Chondrocyte (in vitro differentiated cells): ENCODE measurements around the gene TMEM222. TPM values are rescaled to one million over a fixed set of nuclear protein-coding genes. Genes with fewer than 3 reads are reported as not detected.

ENCODE experiments used
- DNase-seq: peaks from one replicate; pipeline ENCODE4 v3.0.0; 2021; ENCODE audit warnings: mixed read lengths, low spot score
- H3K27ac Mint-ChIP-seq: one replicate; pipeline ENCODE4 v1.8.0; 2021; ENCODE audit warnings: mild to moderate bottlenecking, moderate library complexity, mixed read lengths; ENCODE audit not compliant: unreplicated experiment
- H3K27me3 Mint-ChIP-seq: 2 replicates; pipeline ENCODE4 v1.8.0; 2021; ENCODE audit warnings: low read depth, mixed read lengths
- H3K36me3 Mint-ChIP-seq: 2 replicates; pipeline ENCODE4 v1.8.0; 2021; ENCODE audit warnings: low read depth, mixed read lengths
- H3K4me1 Mint-ChIP-seq: 2 replicates; pipeline ENCODE4 v1.8.0; 2021; ENCODE audit warnings: low read depth, mild to moderate bottlenecking, mixed read lengths
- H3K4me3 Mint-ChIP-seq: one replicate; pipeline ENCODE4 v1.8.0; 2021; ENCODE audit warnings: mild to moderate bottlenecking, moderate library complexity, mixed read lengths; ENCODE audit not compliant: unreplicated experiment
- H3K9me3 Mint-ChIP-seq: 2 replicates; pipeline ENCODE4 v1.8.0; 2021; ENCODE audit warnings: low read depth, mixed read lengths
- total RNA-seq: library from RNA; stranded (reverse); gene quantifications from 3 replicates; pipeline ENCODE4 v1.2.1, GENCODE V29; 2021
- TF ChIP-seq, protein P1 (sequence below): fragments of 200-600 bp; sonication (generic); IDR thresholded peaks from 2 replicates; pipeline ENCODE4 v1.5.0; 2021; ENCODE audit warnings: antibody characterized with exemption, mild to moderate bottlenecking, moderate library complexity

TMEM222 gene
- total RNA-seq, 1 donor from 2014 or later: 34.6 TPM

DNA sequence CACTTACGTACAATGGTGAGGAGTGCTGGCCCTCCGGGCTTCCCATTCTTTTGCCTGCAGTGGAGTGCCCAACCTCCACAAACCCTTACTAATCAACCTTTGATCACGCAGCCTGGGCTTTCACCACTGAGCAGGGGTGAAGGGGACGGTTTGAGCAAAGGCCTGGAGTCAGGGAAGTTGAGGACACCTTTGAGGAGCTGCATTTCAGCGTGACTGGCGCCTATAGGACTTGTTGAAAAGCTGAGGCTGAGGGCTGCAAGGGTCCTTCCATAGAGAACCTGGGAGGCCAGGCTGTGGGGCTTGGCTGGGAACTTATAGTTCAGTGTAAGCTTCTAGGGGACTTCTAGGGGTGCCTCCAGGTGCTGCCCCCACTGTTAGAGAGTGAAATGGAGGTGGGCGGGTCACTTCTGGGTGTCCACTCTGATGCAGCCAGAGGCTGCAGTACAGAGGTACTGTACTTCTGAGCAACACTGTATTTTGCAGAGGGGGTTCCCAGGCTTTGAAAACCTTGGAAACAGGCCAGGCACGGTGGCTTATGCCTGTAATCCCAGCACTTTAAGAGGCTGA lies 29.7 kb downstream of the TMEM222 start:
- peaks cover 11% of the 10 kb centered on the region for H3K36me3 Mint-ChIP-seq
- H3K27me3 Mint-ChIP-seq: no peaks in the 10 kb centered on the region
- TF ChIP-seq, protein P1, sequence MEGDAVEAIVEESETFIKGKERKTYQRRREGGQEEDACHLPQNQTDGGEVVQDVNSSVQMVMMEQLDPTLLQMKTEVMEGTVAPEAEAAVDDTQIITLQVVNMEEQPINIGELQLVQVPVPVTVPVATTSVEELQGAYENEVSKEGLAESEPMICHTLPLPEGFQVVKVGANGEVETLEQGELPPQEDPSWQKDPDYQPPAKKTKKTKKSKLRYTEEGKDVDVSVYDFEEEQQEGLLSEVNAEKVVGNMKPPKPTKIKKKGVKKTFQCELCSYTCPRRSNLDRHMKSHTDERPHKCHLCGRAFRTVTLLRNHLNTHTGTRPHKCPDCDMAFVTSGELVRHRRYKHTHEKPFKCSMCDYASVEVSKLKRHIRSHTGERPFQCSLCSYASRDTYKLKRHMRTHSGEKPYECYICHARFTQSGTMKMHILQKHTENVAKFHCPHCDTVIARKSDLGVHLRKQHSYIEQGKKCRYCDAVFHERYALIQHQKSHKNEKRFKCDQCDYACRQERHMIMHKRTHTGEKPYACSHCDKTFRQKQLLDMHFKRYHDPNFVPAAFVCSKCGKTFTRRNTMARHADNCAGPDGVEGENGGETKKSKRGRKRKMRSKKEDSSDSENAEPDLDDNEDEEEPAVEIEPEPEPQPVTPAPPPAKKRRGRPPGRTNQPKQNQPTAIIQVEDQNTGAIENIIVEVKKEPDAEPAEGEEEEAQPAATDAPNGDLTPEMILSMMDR: no peak
- no peak overlapping the region for H3K4me3 Mint-ChIP-seq
- no peak overlapping the region for H3K27ac Mint-ChIP-seq
- no peak for DNase-seq
- peaks cover 8% of the 10 kb centered on the region for H3K4me1 Mint-ChIP-seq
- H3K9me3 Mint-ChIP-seq: no peaks in the 10 kb centered on the region

GRCh38 chr1:27353166-27353565 lies 31.2 kb downstream of the TMEM222 start:
- DNase-seq: no peak
- Mint-ChIP-seq H3K4me1 (peaks cover 3% of the 10 kb centered on the region), H3K4me3 (no peak overlapping the region), H3K27ac (no peak overlapping the region), H3K9me3 (no peaks in the 10 kb centered on the region), H3K27me3 (no peaks in the 10 kb centered on the region), H3K36me3 (peaks cover 14% of the 10 kb centered on the region)
- TF ChIP-seq, protein P1: no peak

GRCh38 chr1:27353629-27354028 lies 31.7 kb downstream of the TMEM222 start:
- peaks cover 3% of the 10 kb centered on the region for H3K4me1 Mint-ChIP-seq
- H3K9me3 Mint-ChIP-seq: no peaks in the 10 kb centered on the region
- no peak overlapping the region for H3K27ac Mint-ChIP-seq
- TF ChIP-seq, protein P1: no peak
- no peak for DNase-seq
- no peaks in the 10 kb centered on the region for H3K27me3 Mint-ChIP-seq
- peaks cover 14% of the 10 kb centered on the region for H3K36me3 Mint-ChIP-seq
- H3K4me3 Mint-ChIP-seq: no peak overlapping the region

- H3K4me3 Mint-ChIP-seq: no peak overlapping the region
- TF ChIP-seq, protein P1: no peak
- H3K9me3 Mint-ChIP-seq: no peaks in the 10 kb centered on the region
- no peaks in the 10 kb centered on the region for H3K27me3 Mint-ChIP-seq
- peaks cover 3% of the 10 kb centered on the region for H3K4me1 Mint-ChIP-seq
- no peak for DNase-seq
- H3K27ac Mint-ChIP-seq: no peak overlapping the region
- peaks cover 30% of the 10 kb centered on the region for H3K36me3 Mint-ChIP-seq
These were observed 33.7 kb downstream of the TMEM222 start for GRCh38 chr1:27355683-27356082.

DNA sequence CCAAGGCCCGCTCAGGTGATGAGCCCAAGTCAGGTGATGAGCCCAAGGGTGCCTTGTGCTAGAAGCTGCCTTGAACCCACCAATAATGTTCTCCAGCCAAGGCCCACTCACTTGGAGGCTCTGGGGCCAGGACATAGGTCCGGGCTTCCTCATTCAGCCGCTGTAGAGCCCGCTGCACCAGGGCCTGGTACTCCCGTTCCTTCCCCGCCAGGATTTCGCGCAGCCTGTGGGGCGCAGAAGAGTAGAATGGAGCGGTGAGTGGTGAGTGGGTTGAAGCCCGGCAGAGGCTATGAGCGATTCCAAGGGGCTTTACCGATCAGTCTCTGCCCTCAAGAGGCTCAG lies 34.3 kb downstream of the TMEM222 start:
- Mint-ChIP-seq H3K4me1 (peaks cover 3% of the 10 kb centered on the region), H3K27ac (no peak overlapping the region), H3K36me3 (peaks cover 34% of the 10 kb centered on the region), H3K27me3 (no peaks in the 10 kb centered on the region), H3K9me3 (no peaks in the 10 kb centered on the region), H3K4me3 (no peak overlapping the region)
- no peak for DNase-seq
- TF ChIP-seq, protein P1: no peak
